Measurements from ENCODE around the gene LMNTD2.

GRCh38 chr11:528815-529727 is 31.5 kb downstream of the LMNTD2 start:
- TF ChIP-seq EZH2 (IDR thresholded peaks at IDR 0.05; ENCODE audit: insufficient read depth, poor library complexity, severe bottlenecking), result no peak
- TF ChIP-seq EZH2phosphoT487 (IDR thresholded peaks at IDR 0.05; ENCODE audit: insufficient read depth, low read depth), result no peak

All from GM23248 (cell line).